ENCODE measurements around the gene RAC2.
A peak's percentile ranks its signal among the peaks of the same experiment; 100 is the strongest.

The RAC2 gene

DNA sequence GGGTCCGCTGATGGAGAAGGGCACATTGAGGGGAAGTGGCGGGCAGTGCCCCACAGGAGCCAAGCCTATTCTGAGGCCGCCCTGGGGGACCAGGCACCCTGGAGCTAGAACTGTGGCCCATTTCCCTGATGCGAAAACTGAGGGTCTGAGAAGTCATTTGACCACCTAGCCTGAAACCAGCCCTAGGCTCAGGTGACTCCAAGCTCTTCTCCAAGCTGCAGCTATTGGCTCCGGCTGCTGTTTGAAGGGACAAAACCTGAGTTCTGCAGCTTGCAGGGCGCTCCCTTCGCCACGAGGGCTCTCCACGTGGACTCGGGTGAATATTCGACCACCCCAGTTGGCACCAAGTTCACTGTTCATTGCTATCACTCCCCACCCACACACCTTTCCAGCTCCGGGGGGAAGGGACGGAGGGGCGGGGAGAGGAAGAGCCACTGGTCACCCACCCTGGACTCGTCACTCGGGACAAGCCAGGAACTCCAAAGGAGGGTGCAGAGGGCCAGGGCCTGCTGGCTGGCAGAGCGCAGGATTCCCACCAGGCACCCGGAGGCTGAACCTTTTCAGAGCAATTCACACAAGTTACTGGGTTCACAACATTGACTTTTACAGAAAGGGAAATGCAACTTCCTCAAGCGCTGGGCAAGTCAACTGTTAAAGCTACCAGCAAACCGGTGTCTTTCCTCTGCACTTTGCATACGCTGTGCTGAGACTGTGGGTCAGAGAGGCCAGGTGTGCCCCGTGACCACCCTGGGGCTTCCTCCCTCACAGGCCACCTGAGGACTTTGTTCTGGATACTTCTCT, 1.1 kb upstream of the RAC2 start:
- peak overlapping the region; percentile 22 for H4K91ac ChIP-seq (ENCODE audit: low read length)
- no peak overlapping the region for H3K9ac ChIP-seq (ENCODE audit: low read length)
- no peaks in the 10 kb centered on the region for H3K9me3 ChIP-seq (ENCODE audit: control insufficient read depth, low read length)
- no peak overlapping the region for H3K14ac ChIP-seq (ENCODE audit: low read length in 2 of 2)
- no peak overlapping the region for H2BK5ac ChIP-seq (ENCODE audit: low read depth, low read length, poor library complexity, severe bottlenecking)
- no peak for DNase-seq
- peak overlapping the region; percentile 17 for H2AK5ac ChIP-seq (ENCODE audit: low read length, severe bottlenecking)
- no peak overlapping the region for H3K23ac ChIP-seq (ENCODE audit: low read length in 2 of 2)
- H2AFZ ChIP-seq (ENCODE audit: low read depth, low read length) = no peak overlapping the region
- peaks cover 36% of the 10 kb centered on the region for H3K4me1 ChIP-seq (ENCODE audit: control insufficient read depth, insufficient read depth, low read depth, low read length)
- H3K18ac ChIP-seq (ENCODE audit: low read depth in 1 of 2, low read length in 2 of 2) = peak overlapping the region in 1 of 2 experiments; percentile 58
- H3K27ac ChIP-seq (ENCODE audit: low read length, poor library complexity, severe bottlenecking) = no peak overlapping the region
- peaks cover 0 to 5% of the 10 kb centered on the region in 2 experiments for H3K27me3 ChIP-seq (ENCODE audit: control insufficient read depth in 1 of 2, insufficient read depth in 1 of 2, low read length in 2 of 2)
- H2BK120ac ChIP-seq (ENCODE audit: low read depth, low read length) = peak overlapping the region; percentile 4
- no peak overlapping the region for H3K4me2 ChIP-seq (ENCODE audit: low read length, poor library complexity, severe bottlenecking)
- H2BK15ac ChIP-seq (ENCODE audit: low read depth, poor library complexity, severe bottlenecking) = peak overlapping the region; percentile 75
- peaks cover 3 to 19% of the 10 kb centered on the region in 2 experiments for H3K36me3 ChIP-seq (ENCODE audit: control insufficient read depth in 1 of 2, insufficient read depth in 2 of 2, low read depth in 1 of 2, low read length in 2 of 2)
- peak overlapping the region in 1 of 2 experiments; percentile 19 for H3K4ac ChIP-seq (ENCODE audit: low read depth in 1 of 2, low read length in 2 of 2)
- H3K4me3 ChIP-seq (ENCODE audit: insufficient read depth in 1 of 2, low read depth in 1 of 2, low read length in 2 of 2) = no peak overlapping the region
- WGBS = 87% methylated on average over 22 of the region's 22 CpGs
- peaks cover 8% of the 10 kb centered on the region for H3K79me1 ChIP-seq (replicated peaks; ENCODE audit: low read length, poor library complexity, severe bottlenecking)
- peak overlapping the region; percentile 10 for H4K8ac ChIP-seq (ENCODE audit: low read length)
- peak overlapping the region in 1 of 2 experiments; percentile 29 for H2BK12ac ChIP-seq (ENCODE audit: low read length in 2 of 2)

DNA sequence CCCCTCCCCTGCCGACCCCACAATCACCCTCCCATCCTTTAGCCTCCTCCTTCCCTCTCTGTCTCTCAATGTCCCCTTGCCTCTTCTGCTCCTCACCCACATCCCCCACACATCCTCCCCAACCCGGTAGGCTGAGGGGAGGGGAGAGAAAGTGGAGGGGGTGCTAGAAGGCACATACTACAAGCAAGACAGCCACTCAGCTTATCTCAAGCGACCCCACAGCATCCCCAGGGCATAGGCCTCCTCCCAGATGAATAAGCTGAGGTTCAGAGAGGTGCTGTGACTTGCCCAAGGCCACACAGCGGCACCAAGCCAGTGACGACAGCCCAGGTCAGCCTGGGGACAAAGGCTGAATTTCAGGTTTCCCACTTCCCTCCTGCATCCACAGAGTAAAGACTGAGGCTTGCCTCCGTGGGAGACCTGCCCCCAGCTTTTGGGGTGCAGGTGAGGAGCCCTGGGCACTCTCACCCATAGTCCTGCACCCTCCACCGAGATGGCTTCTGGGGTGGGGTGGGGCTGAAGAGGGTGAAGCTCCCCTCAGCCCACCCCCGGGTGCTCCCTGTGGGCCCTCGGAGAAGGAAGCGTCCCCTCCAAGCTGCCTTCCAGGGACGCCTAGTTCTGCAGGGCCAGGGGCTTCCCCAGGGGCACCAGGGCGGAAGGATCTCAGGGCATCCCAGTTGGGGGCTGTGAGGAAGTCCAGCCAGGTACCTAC, 511 bp downstream of the RAC2 start:
- Histone ChIP-seq H3K27me3 (ENCODE audit: control insufficient read depth in 1 of 2, insufficient read depth in 1 of 2, low read length in 2 of 2) (no peaks in the 10 kb centered on the region), H3K79me1 (replicated peaks; ENCODE audit: low read length, poor library complexity, severe bottlenecking) (peaks cover 10% of the 10 kb centered on the region), H2BK15ac (ENCODE audit: low read depth, poor library complexity, severe bottlenecking) (peak overlapping the region; percentile 60), H2BK12ac (ENCODE audit: low read length in 2 of 2) (peak overlapping the region; percentile 80 to 95), H3K27ac (ENCODE audit: low read length, poor library complexity, severe bottlenecking) (no peak overlapping the region), H3K4me1 (ENCODE audit: control insufficient read depth, insufficient read depth, low read depth, low read length) (peaks cover 36% of the 10 kb centered on the region), H3K4me2 (ENCODE audit: low read length, poor library complexity, severe bottlenecking) (peak overlapping the region; percentile 53), H3K14ac (ENCODE audit: low read length in 2 of 2) (peak overlapping the region in 1 of 2 experiments; percentile 84), H2BK5ac (ENCODE audit: low read depth, low read length, poor library complexity, severe bottlenecking) (no peak overlapping the region), H2AFZ (ENCODE audit: low read depth, low read length) (no peak overlapping the region), H3K23ac (ENCODE audit: low read length in 2 of 2) (no peak overlapping the region), H3K4ac (ENCODE audit: low read depth in 1 of 2, low read length in 2 of 2) (peak overlapping the region; percentile 69 to 89), H3K9ac (ENCODE audit: low read length) (peak overlapping the region; percentile 73), H3K36me3 (ENCODE audit: control insufficient read depth in 1 of 2, insufficient read depth in 2 of 2, low read depth in 1 of 2, low read length in 2 of 2) (peaks cover 6 to 32% of the 10 kb centered on the region in 2 experiments), H2BK120ac (ENCODE audit: low read depth, low read length) (peak overlapping the region; percentile 69), H3K4me3 (ENCODE audit: insufficient read depth in 1 of 2, low read depth in 1 of 2, low read length in 2 of 2) (peak overlapping the region; percentile 54 to 85), H2AK5ac (ENCODE audit: low read length, severe bottlenecking) (peak overlapping the region; percentile 43), H4K91ac (ENCODE audit: low read length) (peak overlapping the region; percentile 92), H3K18ac (ENCODE audit: low read depth in 1 of 2, low read length in 2 of 2) (peak overlapping the region; percentile 79 to 88), H3K9me3 (ENCODE audit: control insufficient read depth, low read length) (no peaks in the 10 kb centered on the region), H4K8ac (ENCODE audit: low read length) (peak overlapping the region; percentile 10)
- no peak for DNase-seq
- 64% methylated on average over 7 of the region's 12 CpGs for WGBS

DNA sequence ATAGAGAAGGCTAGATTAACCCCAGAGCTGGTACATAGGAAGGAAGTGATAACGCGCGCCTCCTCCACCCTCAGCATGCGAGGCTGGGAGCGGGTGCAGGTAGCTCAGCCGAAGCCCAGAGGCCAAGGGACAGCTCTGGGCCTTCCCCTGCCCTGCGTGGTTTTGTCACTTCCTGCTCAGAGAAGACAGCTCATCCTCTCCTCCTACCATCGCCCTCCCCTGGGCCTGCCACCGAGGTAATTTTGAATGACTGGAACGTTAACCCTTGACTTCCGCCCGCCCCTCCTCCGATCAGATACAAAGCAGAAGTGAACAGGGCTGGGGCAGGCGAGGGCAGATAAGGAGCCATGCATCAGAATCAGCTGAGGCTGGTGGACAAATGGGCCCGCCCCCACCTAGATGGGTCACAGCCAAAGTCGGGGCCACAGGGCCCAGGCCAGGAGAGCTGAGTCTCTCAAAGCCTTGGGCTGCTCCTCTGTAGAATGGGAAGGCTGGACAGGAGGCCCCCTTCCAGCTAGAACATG, 1.6 kb downstream of the RAC2 start:
- Histone ChIP-seq H3K4ac (ENCODE audit: low read depth in 1 of 2, low read length in 2 of 2) (peak overlapping the region; percentile 66 to 86), H2BK12ac (ENCODE audit: low read length in 2 of 2) (peak overlapping the region; percentile 6 to 60), H3K4me3 (ENCODE audit: insufficient read depth in 1 of 2, low read depth in 1 of 2, low read length in 2 of 2) (no peak overlapping the region), H2AFZ (ENCODE audit: low read depth, low read length) (no peak overlapping the region), H3K9me3 (ENCODE audit: control insufficient read depth, low read length) (no peaks in the 10 kb centered on the region), H4K8ac (ENCODE audit: low read length) (peak overlapping the region; percentile 83), H3K4me2 (ENCODE audit: low read length, poor library complexity, severe bottlenecking) (peak overlapping the region; percentile 29), H3K27ac (ENCODE audit: low read length, poor library complexity, severe bottlenecking) (no peak overlapping the region), H3K4me1 (ENCODE audit: control insufficient read depth, insufficient read depth, low read depth, low read length) (peaks cover 40% of the 10 kb centered on the region), H2BK15ac (ENCODE audit: low read depth, poor library complexity, severe bottlenecking) (peak overlapping the region; percentile 56), H3K27me3 (ENCODE audit: control insufficient read depth in 1 of 2, insufficient read depth in 1 of 2, low read length in 2 of 2) (no peaks in the 10 kb centered on the region), H3K18ac (ENCODE audit: low read depth in 1 of 2, low read length in 2 of 2) (peak overlapping the region; percentile 45 to 79), H3K9ac (ENCODE audit: low read length) (no peak overlapping the region), H2BK5ac (ENCODE audit: low read depth, low read length, poor library complexity, severe bottlenecking) (no peak overlapping the region), H3K36me3 (ENCODE audit: control insufficient read depth in 1 of 2, insufficient read depth in 2 of 2, low read depth in 1 of 2, low read length in 2 of 2) (peaks cover 6 to 32% of the 10 kb centered on the region in 2 experiments), H2BK120ac (ENCODE audit: low read depth, low read length) (no peak overlapping the region), H3K79me1 (replicated peaks; ENCODE audit: low read length, poor library complexity, severe bottlenecking) (peaks cover 10% of the 10 kb centered on the region), H3K23ac (ENCODE audit: low read length in 2 of 2) (peak overlapping the region in 1 of 2 experiments; percentile 30), H4K91ac (ENCODE audit: low read length) (peak overlapping the region; percentile 47), H3K14ac (ENCODE audit: low read length in 2 of 2) (peak overlapping the region in 1 of 2 experiments; percentile 2), H2AK5ac (ENCODE audit: low read length, severe bottlenecking) (peak overlapping the region; percentile 19)
- WGBS = 24% methylated on average over 16 of the region's 16 CpGs
- peak; percentile 60 for DNase-seq
